ENCODE data around the gene MICAL1.

DNA sequence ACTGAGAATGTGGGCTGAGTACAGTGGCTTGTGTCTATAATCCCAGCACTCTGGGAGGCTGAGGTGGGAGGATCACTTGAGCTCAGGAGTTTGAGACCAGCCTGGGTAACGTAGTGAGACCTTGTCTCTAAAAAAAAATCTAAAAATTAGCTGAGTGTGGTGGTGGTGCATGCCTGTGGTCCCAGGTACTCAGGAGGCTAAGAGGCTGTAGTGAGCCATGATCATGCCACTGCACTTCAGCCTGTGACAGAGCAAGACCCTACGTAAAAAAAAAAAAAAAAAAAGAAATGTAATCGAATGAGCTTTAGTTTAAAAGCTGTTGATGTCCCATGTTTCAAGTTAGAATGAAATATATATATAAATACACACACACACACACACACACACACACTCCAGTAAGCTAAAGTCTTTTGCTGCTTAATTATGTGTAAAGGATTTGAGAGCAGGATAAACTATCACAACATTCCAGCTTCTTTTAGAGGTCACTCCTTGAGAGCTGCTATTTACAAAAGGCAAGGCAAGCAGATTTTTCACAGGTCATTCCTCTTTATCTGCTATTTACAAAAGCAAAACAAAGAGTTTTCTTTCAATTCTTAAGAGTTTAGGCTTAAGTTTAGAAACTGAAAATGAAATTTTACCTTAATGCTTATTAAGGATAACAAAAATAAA lies 4.7 kb upstream of the MICAL1 start:
- TF ChIP-seq, protein P1, sequence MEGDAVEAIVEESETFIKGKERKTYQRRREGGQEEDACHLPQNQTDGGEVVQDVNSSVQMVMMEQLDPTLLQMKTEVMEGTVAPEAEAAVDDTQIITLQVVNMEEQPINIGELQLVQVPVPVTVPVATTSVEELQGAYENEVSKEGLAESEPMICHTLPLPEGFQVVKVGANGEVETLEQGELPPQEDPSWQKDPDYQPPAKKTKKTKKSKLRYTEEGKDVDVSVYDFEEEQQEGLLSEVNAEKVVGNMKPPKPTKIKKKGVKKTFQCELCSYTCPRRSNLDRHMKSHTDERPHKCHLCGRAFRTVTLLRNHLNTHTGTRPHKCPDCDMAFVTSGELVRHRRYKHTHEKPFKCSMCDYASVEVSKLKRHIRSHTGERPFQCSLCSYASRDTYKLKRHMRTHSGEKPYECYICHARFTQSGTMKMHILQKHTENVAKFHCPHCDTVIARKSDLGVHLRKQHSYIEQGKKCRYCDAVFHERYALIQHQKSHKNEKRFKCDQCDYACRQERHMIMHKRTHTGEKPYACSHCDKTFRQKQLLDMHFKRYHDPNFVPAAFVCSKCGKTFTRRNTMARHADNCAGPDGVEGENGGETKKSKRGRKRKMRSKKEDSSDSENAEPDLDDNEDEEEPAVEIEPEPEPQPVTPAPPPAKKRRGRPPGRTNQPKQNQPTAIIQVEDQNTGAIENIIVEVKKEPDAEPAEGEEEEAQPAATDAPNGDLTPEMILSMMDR (IDR thresholded peaks at IDR 0.05), result no peak
- TF ChIP-seq POLR2AphosphoS5 (IDR thresholded peaks at IDR 0.05) (no peak), POLR2A (IDR thresholded peaks at IDR 0.05; ENCODE audit: low read depth) (no peak)

Measured in esophagus muscularis mucosa (tissue), 3 donors.